HUES6 (cell line): ENCODE data around the gene RNU6-1.

Source experiments
- H3K27ac ChIP-seq: 2 replicates; pipeline ENCODE4 v1.7.0; 2013; ENCODE audit warnings: low read depth, mild to moderate bottlenecking, low read length, inconsistent platforms
- H3K27me3 ChIP-seq: 2 replicates; pipeline ENCODE4 v1.6.1; 2013; ENCODE audit warnings: low read length; ENCODE audit not compliant: control insufficient read depth, insufficient read depth
- H3K36me3 ChIP-seq: 2 replicates; pipeline ENCODE4 v1.6.1; 2013; ENCODE audit warnings: low read length; ENCODE audit not compliant: control insufficient read depth, insufficient read depth
- H3K4me1 ChIP-seq: 2 replicates; pipeline ENCODE4 v1.6.1; 2013; ENCODE audit warnings: low read length; ENCODE audit not compliant: control insufficient read depth, insufficient read depth
- H3K4me3 ChIP-seq: 2 replicates; pipeline ENCODE4 v1.5.1; 2013; ENCODE audit warnings: low read depth, low read length
- H3K9ac ChIP-seq: one replicate; pipeline ENCODE4 v1.6.1; 2013; ENCODE audit warnings: mild to moderate bottlenecking, low read length
- H3K9me3 ChIP-seq: 2 replicates; pipeline ENCODE4 v1.6.1; 2013; ENCODE audit warnings: low read depth, low read length; ENCODE audit not compliant: control insufficient read depth, insufficient read depth

RNU6-1 gene

DNA sequence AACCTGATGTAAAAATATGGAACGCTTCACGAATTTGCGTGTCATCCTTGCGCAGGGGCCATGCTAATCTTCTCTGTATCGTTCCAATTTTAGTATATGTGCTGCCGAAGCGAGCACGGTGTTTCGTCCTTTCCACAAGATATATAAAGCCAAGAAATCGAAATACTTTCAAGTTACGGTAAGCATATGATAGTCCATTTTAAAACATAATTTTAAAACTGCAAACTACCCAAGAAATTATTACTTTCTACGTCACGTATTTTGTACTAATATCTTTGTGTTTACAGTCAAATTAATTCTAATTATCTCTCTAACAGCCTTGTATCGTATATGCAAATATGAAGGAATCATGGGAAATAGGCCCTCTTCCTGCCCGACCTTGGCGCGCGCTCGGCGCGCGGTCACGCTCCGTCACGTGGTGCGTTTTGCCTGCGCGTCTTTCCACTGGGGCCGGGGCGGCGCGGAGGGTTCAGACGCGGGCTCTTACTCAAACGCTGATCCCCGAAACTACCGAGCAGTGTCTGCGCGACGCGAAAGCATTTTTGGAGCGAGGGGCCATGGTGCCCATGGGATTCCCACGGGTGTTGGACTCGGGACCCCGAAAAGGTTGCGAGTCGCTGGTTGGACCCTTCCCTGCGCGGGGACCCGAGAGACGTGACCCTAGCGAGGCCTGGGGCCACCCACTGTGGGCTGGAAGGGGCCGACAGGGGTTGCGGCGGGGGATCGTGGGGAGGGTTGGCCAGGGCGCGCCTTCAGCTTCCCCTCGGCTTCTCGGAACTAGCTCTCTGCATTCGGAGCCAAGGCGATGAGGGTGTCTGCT lies at the start of gene RNU6-1:
RNU6-1 (minus strand) TSS at position 117 of the 820 bp plus-strand sequence.
- H3K27ac ChIP-seq = peak within 1 kb of the TSS; percentile 96
- peaks cover 40% of the 10 kb centered on the region for H3K27me3 ChIP-seq
- peak within 1 kb of the TSS; percentile 97 for H3K9ac ChIP-seq
- H3K4me1 ChIP-seq = peaks cover 45% of the 10 kb centered on the region
- peak within 1 kb of the TSS; percentile 90 for H3K4me3 ChIP-seq
- H3K36me3 ChIP-seq = no peaks in the 10 kb centered on the region
- no peaks in the 10 kb centered on the region for H3K9me3 ChIP-seq

DNA sequence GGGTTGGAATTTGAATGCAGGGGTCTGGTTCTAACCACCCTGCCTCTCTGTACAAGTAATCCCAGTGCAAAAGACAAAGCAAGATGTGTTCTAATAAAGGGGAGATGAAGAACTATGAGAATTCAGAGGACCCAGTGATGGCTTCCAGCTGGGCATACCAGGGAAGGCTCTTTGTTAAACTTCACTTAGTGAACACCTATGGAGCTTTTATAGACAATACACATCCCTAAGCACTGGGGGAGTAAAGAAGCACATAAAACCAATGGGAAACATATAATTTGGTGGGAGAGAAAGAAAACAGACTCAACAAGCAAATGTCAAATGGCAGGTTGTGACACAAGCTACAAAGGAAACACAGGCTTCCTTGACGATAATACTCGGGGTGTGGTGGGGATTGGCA lies 47.9 kb upstream of the RNU6-1 start:
- Histone ChIP-seq H3K4me3 (no peak overlapping the region), H3K9ac (no peak overlapping the region), H3K36me3 (no peaks in the 10 kb centered on the region), H3K27ac (no peak overlapping the region), H3K27me3 (peaks cover 5% of the 10 kb centered on the region), H3K9me3 (peaks cover 9% of the 10 kb centered on the region; the same call in 1 of the 2 replicates), H3K4me1 (peaks cover 21% of the 10 kb centered on the region)

DNA sequence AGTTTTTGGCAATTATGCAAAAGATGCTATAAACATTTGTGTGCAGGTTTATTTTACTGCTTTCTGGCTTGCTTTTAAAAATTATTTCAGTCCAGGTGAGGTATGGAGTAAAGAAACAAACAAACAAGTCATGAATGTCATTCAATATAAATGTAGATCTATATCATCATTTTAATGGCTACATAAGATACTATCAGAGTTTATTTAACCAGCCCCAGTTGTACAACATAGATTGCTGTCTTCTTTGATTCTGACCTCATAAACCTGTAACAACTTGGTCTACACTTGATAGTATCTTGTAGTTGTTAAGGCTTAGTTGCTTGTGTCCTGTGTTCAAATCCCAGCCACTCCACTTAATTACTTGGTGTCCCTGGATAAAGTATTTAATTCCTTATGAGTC lies 46.0 kb upstream of the RNU6-1 start:
- no peak overlapping the region for H3K4me3 ChIP-seq
- H3K27ac ChIP-seq = no peak overlapping the region
- peaks cover 5% of the 10 kb centered on the region for H3K27me3 ChIP-seq
- H3K9me3 ChIP-seq = peaks cover 9% of the 10 kb centered on the region; the same call in 1 of the 2 replicates
- peaks cover 26% of the 10 kb centered on the region for H3K4me1 ChIP-seq
- H3K36me3 ChIP-seq = no peaks in the 10 kb centered on the region
- H3K9ac ChIP-seq = no peak overlapping the region

DNA sequence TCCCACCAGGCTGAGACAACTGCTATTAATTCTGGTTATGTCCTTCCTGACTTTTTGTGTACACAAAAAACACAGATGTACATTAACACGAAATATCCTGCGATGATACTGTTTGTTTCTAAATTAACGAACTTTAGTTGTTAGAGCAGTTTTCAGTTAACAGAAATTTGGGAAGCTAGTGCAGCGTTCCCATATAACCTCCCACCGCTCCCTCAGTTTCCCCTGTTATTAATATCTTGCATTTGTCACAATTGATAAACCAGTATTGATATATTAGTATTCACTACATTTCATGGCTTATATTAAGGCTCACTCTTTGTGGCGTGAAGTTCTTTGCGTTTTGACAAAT lies 45.3 kb upstream of the RNU6-1 start:
- Histone ChIP-seq H3K9me3 (0 out of 2 replicates have a peak, but pooled peaks cover 2% of the 10 kb centered on the region), H3K27me3 (peaks cover 5% of the 10 kb centered on the region), H3K27ac (peak overlapping the region; percentile 21; the same call in 1 of the 2 replicates), H3K4me1 (peaks cover 26% of the 10 kb centered on the region), H3K4me3 (peak overlapping the region; percentile 56), H3K36me3 (no peaks in the 10 kb centered on the region), H3K9ac (peak overlapping the region; percentile 32)

DNA sequence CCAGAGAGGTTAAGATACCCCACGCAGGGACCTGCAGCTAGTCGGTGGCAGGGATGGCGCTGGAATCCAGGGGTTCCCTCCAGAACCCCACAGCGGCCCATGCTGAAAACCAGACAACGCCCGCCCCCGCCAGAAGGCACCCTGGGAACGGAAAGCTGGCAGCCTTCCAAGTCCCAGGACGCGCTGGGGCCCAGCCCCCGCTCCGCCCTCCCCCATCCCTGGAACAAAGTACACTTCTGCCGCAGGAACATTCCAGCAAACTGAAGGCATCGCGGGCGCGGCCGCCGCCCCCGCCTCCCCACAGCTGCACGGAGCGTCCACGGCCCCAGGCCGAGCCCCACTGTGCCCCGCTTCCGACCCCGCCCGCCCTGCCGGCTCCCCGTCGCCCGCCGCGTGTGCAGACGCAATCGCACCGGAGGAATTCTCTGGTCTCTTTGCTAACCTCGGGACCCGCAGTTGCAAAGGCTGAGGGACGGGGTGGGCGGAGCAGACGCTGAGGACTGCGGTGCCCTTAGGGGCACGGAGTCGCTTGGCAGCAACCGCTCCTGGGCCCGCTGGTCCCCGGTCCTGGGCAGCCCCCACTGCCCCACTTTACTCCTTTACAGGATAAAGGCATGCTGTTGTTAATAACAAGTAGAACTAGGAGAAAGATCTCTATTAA lies 44.8 kb upstream of the RNU6-1 start:
- no peaks in the 10 kb centered on the region for H3K36me3 ChIP-seq
- H3K27me3 ChIP-seq = peaks cover 5% of the 10 kb centered on the region
- peak overlapping the region; percentile 21; the same call in 1 of the 2 replicates for H3K27ac ChIP-seq
- H3K4me3 ChIP-seq = peak overlapping the region; percentile 56
- no peaks in the 10 kb centered on the region for H3K9me3 ChIP-seq
- peaks cover 26% of the 10 kb centered on the region for H3K4me1 ChIP-seq
- H3K9ac ChIP-seq = peak overlapping the region; percentile 32

DNA sequence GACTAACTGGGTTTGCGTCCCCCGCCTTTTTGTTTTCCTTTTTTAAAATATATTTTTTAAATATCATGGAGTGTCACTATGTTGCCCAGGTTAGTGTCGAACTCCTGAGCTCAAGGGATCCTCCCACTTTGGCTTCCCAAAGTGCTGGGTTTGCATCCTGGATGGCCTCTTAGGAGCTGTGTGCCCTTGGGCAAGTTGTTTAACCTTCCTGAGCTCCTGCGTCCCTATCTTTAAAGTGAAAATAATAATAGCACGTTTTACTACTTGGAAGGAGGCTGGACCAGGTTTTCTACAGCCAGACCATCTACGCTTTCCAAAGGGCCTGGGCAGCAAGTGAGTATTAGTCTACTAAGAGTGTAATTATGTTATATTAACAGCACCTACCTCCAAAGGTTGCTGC lies 44.2 kb upstream of the RNU6-1 start:
- Histone ChIP-seq H3K36me3 (no peaks in the 10 kb centered on the region), H3K27ac (peak overlapping the region; percentile 21; the same call in 1 of the 2 replicates), H3K4me3 (peak overlapping the region; percentile 56), H3K9ac (peak overlapping the region; percentile 32), H3K27me3 (peaks cover 5% of the 10 kb centered on the region), H3K9me3 (no peaks in the 10 kb centered on the region), H3K4me1 (peaks cover 26% of the 10 kb centered on the region)

DNA sequence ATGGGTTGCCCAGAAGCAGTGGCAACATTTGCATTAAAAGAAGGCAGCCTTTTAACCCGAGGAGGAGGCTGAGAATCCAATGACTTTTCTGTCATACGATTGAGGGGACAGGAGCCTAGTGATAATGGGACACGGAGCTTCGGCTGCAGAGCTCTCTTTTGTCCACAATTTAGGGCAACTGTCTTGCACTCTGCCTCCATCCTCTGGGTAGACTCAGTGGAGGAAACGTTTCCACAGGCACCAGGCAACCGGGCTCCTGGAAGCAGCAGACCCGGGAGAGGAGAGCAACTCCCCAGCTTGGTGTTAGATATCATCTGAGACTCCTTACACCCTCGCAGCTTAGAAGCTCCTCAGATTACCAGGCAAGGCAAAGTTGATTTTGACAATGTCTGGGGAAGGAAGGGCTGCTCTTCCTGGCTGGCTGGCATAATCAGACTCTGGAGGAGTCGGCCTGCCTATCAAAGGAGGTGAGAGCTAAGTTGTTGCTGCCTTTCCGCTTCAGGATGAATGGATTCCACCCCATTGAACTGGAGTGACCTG lies 43.5 kb upstream of the RNU6-1 start:
- Histone ChIP-seq H3K9me3 (no peaks in the 10 kb centered on the region), H3K4me3 (no peak overlapping the region), H3K27ac (no peak overlapping the region), H3K36me3 (no peaks in the 10 kb centered on the region), H3K27me3 (peaks cover 5% of the 10 kb centered on the region), H3K4me1 (peaks cover 26% of the 10 kb centered on the region), H3K9ac (no peak overlapping the region)

DNA sequence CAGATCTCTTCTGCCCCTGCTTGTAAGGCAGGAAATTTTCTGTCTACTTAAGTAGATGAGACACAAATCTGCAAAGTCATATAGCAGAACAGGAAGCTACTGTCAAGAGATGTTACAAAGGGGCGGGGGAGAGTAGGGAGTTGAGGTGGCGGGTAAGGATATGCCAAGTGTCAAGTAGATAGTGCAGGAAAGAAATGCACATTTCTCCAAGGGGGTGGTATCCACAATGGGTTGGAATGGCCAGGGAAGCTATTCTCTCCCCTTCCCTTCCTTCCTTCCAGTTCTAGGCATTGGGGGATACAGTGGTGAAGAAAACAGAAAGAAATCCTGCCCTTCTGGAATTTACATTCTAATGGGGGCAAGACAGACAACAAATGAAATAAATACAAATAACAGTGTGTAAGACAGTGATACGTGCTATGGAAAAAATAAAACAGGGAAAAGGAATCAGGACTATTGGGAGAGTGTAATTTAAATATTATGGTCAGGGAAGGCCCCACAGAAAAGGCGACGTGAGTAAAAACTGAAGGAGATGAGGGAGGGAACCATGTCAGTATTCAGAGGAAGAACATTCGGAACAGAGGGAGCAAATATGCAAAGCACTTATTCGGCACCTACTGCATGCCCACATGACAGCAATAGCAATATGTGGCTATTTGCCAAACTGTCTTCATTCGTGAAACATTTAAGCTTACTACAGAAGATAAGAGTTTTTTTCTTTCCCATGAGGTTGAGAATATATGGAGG lies 42.8 kb upstream of the RNU6-1 start:
- no peaks in the 10 kb centered on the region for H3K9me3 ChIP-seq
- no peak overlapping the region for H3K27ac ChIP-seq
- H3K4me3 ChIP-seq = no peak overlapping the region
- H3K27me3 ChIP-seq = peaks cover 5% of the 10 kb centered on the region
- peaks cover 26% of the 10 kb centered on the region for H3K4me1 ChIP-seq
- no peaks in the 10 kb centered on the region for H3K36me3 ChIP-seq
- no peak overlapping the region for H3K9ac ChIP-seq

DNA sequence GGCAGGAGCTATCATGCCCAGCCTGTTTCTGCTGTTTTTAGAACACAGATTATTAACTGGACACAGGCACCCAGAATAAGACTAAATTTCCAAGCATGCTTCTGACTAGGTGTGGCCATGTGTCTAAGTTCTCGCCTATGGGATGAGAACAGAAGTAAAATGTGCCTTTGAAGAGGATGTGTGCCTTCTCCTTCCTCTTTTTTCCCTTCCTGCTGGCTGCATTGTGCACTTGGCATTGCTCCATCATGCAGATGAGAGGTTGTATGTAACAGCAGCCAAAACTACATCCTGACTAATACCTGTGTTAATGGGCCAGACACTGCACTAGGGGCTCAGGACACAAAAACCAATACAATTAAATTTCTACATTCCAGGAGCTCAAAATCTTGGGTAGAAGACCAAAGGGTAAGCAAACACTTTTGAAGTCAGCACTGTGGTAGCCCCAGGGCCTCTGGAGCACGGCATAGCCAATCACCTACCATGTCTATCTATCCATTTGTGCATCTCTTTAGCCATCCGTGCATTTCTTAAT lies 40.9 kb upstream of the RNU6-1 start:
- H3K36me3 ChIP-seq = no peaks in the 10 kb centered on the region
- H3K4me1 ChIP-seq = peaks cover 26% of the 10 kb centered on the region
- H3K27me3 ChIP-seq = peaks cover 5% of the 10 kb centered on the region
- H3K4me3 ChIP-seq = no peak overlapping the region
- no peak overlapping the region for H3K9ac ChIP-seq
- no peak overlapping the region for H3K27ac ChIP-seq
- no peaks in the 10 kb centered on the region for H3K9me3 ChIP-seq

DNA sequence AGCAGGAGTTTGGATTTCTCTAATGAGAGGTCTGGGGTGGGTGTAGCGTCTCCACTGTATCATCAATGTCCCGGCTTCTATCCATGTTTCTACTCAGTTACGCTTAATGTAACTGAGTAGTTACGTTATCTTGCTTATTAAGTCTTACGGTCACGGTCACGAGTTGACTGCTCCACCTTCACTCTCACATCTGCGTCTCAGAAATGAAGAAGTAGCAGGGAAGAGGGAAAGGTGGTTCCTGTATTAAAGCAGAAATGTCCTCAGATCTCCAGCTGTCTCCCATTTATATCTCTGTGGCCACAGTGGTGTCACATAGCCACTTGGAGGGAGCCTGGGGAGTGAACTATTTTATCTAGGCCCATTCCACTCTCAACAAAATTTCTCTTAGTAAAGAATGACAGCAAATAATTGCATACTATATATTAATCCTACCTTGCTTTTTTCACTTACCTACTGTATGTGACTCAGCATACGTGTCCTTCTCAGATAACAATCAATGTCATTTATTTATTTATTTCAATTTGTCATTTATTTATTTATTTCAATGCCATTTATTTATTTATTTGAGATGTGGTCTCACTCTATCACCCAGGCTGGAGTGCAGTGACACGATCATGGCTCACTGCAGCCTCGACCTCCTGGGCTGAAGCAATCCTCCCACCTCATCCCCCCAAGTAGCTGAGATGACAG lies 39.7 kb upstream of the RNU6-1 start:
- H3K27me3 ChIP-seq = no peaks in the 10 kb centered on the region
- peaks cover 21% of the 10 kb centered on the region for H3K4me1 ChIP-seq
- no peak overlapping the region for H3K4me3 ChIP-seq
- no peaks in the 10 kb centered on the region for H3K36me3 ChIP-seq
- no peak overlapping the region for H3K9ac ChIP-seq
- H3K27ac ChIP-seq = no peak overlapping the region
- H3K9me3 ChIP-seq = 0 out of 2 replicates have a peak, but pooled peaks cover 2% of the 10 kb centered on the region
